ENCODE data around the gene CNTN4.

DNA sequence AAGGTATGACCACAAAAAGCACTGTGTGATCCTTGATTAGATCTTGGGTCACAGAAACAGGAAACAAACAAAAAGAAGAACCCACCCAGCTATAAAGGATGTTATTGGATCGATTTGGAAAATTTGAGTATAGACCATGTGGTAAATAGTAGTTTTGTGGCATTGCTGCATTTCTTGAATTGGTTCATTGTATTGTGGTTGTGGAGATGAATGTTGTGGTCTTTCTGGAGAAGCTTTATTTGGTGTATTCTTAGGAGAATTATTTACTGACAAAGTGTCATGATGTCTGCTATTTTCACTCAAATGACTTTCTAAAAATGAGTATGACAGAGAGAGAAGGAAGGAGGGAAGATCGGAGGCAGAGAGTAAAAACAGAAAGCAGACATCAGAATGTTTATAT is 406.2 kb downstream of the CNTN4 start:
- TF ChIP-seq, protein P1, sequence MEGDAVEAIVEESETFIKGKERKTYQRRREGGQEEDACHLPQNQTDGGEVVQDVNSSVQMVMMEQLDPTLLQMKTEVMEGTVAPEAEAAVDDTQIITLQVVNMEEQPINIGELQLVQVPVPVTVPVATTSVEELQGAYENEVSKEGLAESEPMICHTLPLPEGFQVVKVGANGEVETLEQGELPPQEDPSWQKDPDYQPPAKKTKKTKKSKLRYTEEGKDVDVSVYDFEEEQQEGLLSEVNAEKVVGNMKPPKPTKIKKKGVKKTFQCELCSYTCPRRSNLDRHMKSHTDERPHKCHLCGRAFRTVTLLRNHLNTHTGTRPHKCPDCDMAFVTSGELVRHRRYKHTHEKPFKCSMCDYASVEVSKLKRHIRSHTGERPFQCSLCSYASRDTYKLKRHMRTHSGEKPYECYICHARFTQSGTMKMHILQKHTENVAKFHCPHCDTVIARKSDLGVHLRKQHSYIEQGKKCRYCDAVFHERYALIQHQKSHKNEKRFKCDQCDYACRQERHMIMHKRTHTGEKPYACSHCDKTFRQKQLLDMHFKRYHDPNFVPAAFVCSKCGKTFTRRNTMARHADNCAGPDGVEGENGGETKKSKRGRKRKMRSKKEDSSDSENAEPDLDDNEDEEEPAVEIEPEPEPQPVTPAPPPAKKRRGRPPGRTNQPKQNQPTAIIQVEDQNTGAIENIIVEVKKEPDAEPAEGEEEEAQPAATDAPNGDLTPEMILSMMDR (IDR thresholded peaks at IDR 0.05): no peak
- TF ChIP-seq POLR2A (IDR thresholded peaks at IDR 0.05): no peak

All from tibial nerve (tissue), 3 donors.